Naive thymus-derived CD8-positive, alpha-beta T cell (primary cell): ENCODE data around the gene AGBL3. TPM values are rescaled to one million over a fixed set of nuclear protein-coding genes. Genes with fewer than 3 reads are reported as not detected.
"Not testable (repeated sequence)": the region's sequence is repeated elsewhere in the genome, so short reads cannot be mapped to it uniquely, and the experiment has no call there.

Experiments used
- ATAC-seq, 2 donors: fragments of 150-1000 bp; cut with Tn5 transposase in 1 of 2; sonication (Bioruptor Pico), chemical (Tn5 transposase) in 1 of 2; 1 replicate in 1 of 2; 2 replicates in 1 of 2; pipeline ENCODE4 v1.10.0; 2021; ENCODE audit warnings: mild to moderate bottlenecking in 2 of 2, moderate library complexity in 2 of 2
- POLR2A ChIA-PET: fragments of 350-600 bp; sonication (Branson Sonifier 250); formaldehyde crosslinking; loops from one replicate; lab custom pipeline; 2021; ENCODE audit warnings: antibody characterized with exemption; lab: Charles Lee
- DNase-seq, 10 donors: peaks; one replicate each; pipeline versions ENCODE4 v3.0.0 to v3.0.0-alpha.2; 2020 to 2022
- H3K27ac Mint-ChIP-seq, 10 donors: one replicate each; pipeline ENCODE4 v1.8.0; 2020 to 2022; ENCODE audit warnings: mild to moderate bottlenecking in 10 of 10, mixed read lengths in 10 of 10, moderate library complexity in 4 of 10, inconsistent platforms in 1 of 10
- H3K27me3 Mint-ChIP-seq, 5 donors: one replicate each; pipeline ENCODE4 v1.8.0; 2021 to 2022; ENCODE audit warnings: mixed read lengths in 5 of 5
- H3K36me3 Mint-ChIP-seq, 3 donors: one replicate each; pipeline ENCODE4 v1.8.0; 2020 to 2022; ENCODE audit warnings: mixed read lengths in 3 of 3, mild to moderate bottlenecking in 2 of 3, inconsistent platforms in 1 of 3
- H3K4me1 Mint-ChIP-seq, 4 donors: one replicate each; pipeline ENCODE4 v1.8.0; 2021 to 2022; ENCODE audit warnings: mixed read lengths in 4 of 4
- H3K4me3 Mint-ChIP-seq, 10 donors: one replicate each; pipeline ENCODE4 v1.8.0; 2020 to 2022; ENCODE audit warnings: mild to moderate bottlenecking in 10 of 10, mixed read lengths in 10 of 10, moderate library complexity in 6 of 10, inconsistent platforms in 1 of 10
- H3K9me3 Mint-ChIP-seq, 9 donors: one replicate each; pipeline ENCODE4 v1.8.0; 2020 to 2022; ENCODE audit warnings: mixed read lengths in 9 of 9, mild to moderate bottlenecking in 3 of 9, inconsistent platforms in 1 of 9, moderate library complexity in 1 of 9
- polyA plus RNA-seq, 3 donors: library from polyadenylated mRNA; unstranded; fragments of 300-500 nt; fragmentation: Illumina TruSeq; gene quantifications; one replicate each; pipeline ENCODE4 v1.2.3, GENCODE V29; 2021
- total RNA-seq, 8 experiments: library from RNA in 2 of 8; stranded (reverse) in 2 of 8; gene quantifications; one replicate each; pipeline ENCODE4 v1.2.3 and lab custom pipeline; 2021 to 2026

AGBL3 gene
- total and polyA plus RNA-seq, 5 experiments from 2014 or later: 1.8 to 12.7 (median 4.0) TPM

DNA sequence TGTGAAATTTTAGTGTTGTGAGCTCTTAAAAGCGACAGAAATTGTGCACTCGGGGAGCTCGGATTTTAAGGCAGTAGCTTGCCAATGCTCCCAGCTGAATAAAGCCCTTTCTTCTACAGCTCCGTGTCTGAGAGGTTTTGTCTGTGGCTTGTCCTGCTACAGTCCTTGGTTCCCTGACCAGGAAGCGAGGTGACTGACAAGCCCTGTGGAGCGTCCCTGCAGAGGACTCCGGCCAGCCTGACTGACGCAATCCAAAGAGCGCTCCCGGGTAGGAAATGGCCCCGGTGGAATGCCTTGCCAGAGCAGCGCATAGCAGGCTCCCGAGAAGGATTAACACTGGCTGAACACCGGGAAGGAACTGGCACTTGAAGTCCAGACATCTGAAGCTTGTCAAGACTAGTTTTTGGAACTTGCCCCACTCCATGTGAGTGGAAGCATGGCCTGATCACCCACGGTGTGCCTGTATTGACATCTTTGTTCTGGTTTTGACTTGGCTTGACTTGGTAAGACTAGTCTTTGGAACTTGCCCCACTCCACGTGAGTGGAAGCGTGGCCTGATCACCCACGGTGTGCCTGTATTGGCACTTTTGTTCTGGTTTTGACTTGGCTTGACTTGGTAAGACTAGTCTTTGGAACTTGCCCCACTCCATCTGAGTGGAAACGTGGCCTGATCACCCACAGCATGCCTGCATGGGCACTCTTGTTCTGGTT lies 185.4 kb downstream of the AGBL3 start:
- POLR2A ChIA-PET: interaction anchor here (0.8 to 6.1 kb wide), 7 partner anchors 14 to 526 kb away, joined by 3 to 77 read pairs (median 16); partner anchors contain the start of genes AGBL3, BPGM, TMEM140 and WDR91
- peak overlapping the region; percentile 49 to 94 (median 86) for H3K4me3 Mint-ChIP-seq
- ATAC-seq, DNase-seq, H3K9me3 Mint-ChIP-seq, H3K36me3 Mint-ChIP-seq, H3K27me3 Mint-ChIP-seq: not testable (repeated sequence)
- H3K27ac Mint-ChIP-seq: peak overlapping the region; percentile 84 to 97 (median 95)
- H3K4me1 Mint-ChIP-seq: peaks cover 28 to 47% (median 43%) of the 10 kb centered on the region in 4 donors

DNA sequence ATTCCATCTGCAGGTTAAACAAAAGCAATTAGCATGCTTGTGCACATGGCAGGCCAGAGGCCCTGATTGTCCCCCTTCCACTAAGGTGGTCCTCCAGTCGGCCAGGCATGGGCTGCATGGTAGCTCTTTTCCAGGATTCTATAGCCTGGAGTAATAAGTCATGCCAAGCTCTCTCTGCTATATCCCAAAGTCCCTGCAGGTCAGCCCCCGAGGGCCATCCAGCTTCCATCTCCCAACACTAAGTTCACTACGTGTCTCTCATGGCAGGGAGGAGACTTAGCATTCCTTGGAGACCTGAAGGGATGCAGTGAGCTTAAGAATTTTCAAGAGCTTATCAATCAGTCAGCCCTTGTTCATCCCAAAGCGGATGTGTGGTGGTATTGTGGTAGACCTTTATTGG lies 187.6 kb downstream of the AGBL3 start:
- DNase-seq, H3K36me3 Mint-ChIP-seq, H3K27me3 Mint-ChIP-seq, H3K4me3 Mint-ChIP-seq, POLR2A ChIA-PET, ATAC-seq, H3K27ac Mint-ChIP-seq, H3K9me3 Mint-ChIP-seq: not testable (repeated sequence)
- H3K4me1 Mint-ChIP-seq: peaks cover 14 to 25% (median 21%) of the 10 kb centered on the region in 4 donors

DNA sequence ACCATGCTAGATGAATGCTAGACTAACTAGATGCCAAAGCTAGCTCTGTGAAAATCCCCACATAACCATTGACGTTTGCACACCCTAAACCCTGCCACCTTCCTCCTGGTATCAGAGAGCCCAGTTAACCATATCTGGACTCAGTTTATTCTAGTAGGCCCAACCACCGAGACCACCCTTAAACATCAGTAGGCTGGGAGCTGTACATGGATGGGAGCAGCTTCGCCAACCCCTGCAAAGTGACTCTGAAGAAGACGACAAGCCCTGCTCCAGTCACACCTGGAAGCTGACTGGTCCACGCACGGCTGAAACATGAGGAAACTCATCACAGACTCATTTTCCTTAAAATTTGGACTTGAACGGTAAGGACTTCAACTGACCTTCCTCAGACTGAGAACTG lies 188.6 kb downstream of the AGBL3 start:
- POLR2A ChIA-PET: no interaction called here
- no peaks in the 10 kb centered on the region for H3K27me3 Mint-ChIP-seq
- peaks cover 5 to 14% (median 11%) of the 10 kb centered on the region in 4 donors for H3K4me1 Mint-ChIP-seq
- DNase-seq (no peak), ATAC-seq (no peak)
- peaks cover 0 to 14% (median 8%) of the 10 kb centered on the region in 9 donors for H3K9me3 Mint-ChIP-seq
- H3K4me3 Mint-ChIP-seq: no peak overlapping the region
- peaks cover 5 to 12% (median 5%) of the 10 kb centered on the region in 3 donors for H3K36me3 Mint-ChIP-seq
- peak overlapping the region in 1 of 10 donors; percentile 50 for H3K27ac Mint-ChIP-seq

- Mint-ChIP-seq H3K9me3 (peaks cover 0 to 23% (median 13%) of the 10 kb centered on the region in 9 donors), H3K36me3 (peaks cover 10 to 22% (median 14%) of the 10 kb centered on the region in 3 donors), H3K27me3 (no peaks in the 10 kb centered on the region), H3K27ac (no peak overlapping the region), H3K4me3 (no peak overlapping the region), H3K4me1 (peaks cover 3 to 11% (median 8%) of the 10 kb centered on the region in 4 donors)
- DNase-seq: no peak
- ATAC-seq: no peak
- POLR2A ChIA-PET: no interaction called here
These were observed 189.6 kb downstream of the AGBL3 start for GRCh38 chr7:135175931-135176330.

GRCh38 chr7:135177028-135177696 lies 190.9 kb downstream of the AGBL3 start:
- Mint-ChIP-seq H3K9me3 (peaks cover 0 to 35% (median 22%) of the 10 kb centered on the region in 9 donors), H3K4me1 (peaks cover under 1 to 3% (median 2%) of the 10 kb centered on the region in 4 donors), H3K27ac (no peak overlapping the region), H3K27me3 (no peaks in the 10 kb centered on the region), H3K4me3 (no peak overlapping the region), H3K36me3 (peaks cover 20 to 31% (median 26%) of the 10 kb centered on the region in 3 donors)
- DNase-seq (no peak), ATAC-seq (no peak)
- POLR2A ChIA-PET: no interaction called here

DNA sequence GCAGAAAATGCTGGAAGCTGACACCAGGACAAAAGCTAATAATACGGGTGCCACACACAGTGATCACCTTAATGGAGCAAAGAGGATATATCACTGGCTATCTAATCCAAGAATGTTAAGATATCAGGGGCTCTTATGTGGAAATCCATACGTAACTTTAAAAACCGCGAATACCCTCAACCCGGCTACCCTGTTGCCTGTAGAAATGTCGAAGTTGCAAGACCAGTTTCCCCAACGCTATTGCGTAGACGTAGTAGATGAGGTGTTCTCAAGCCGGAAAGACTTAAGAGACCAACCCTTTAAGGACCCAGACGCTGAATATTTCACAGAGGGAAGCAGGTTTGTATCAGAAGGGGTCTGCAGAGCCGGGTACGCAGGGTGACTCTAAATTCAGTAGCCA lies 192.1 kb downstream of the AGBL3 start:
- no peaks in the 10 kb centered on the region for H3K27me3 Mint-ChIP-seq
- no peak overlapping the region for H3K4me3 Mint-ChIP-seq
- peaks cover 32 to 40% (median 38%) of the 10 kb centered on the region in 3 donors for H3K36me3 Mint-ChIP-seq
- ATAC-seq: no peak
- H3K27ac Mint-ChIP-seq: no peak overlapping the region
- peaks cover 4 to 46% (median 28%) of the 10 kb centered on the region in 9 donors for H3K9me3 Mint-ChIP-seq
- no peak for DNase-seq
- peaks cover 0 to 2% (median 0%) of the 10 kb centered on the region in 4 donors for H3K4me1 Mint-ChIP-seq
- POLR2A ChIA-PET: interaction anchor here (2.0 kb wide), 1 partner anchor 8 kb away, joined by 7 read pairs; the partner anchor contains the start of gene CYREN

DNA sequence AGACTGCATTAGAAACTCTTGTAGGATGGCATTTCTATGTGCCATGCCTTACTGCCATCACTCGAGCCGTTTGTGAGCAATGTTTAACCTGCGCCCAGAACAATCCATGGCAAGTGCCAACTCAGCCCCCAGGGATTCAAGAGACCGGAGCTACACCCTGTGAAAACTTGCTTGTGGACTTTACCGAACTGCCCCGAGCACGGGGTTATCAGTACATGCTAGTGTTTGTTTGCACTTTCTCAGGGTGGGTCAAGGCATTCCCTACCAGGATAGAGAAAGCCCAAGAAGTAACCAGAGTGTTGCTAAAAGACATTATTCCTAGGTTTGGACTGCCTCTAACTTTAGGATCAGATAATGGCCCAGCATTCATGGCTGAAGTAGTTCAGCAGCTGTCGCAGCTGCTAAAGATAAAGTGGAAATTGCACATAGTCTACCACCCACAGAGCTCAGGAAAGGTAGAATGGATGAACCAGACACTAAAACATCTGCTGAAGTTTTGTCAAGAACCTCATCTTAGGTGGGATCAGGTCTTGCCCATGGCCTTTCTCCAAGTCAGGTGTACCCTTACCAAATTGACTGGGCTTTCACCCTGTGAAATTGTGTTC lies 193.1 kb downstream of the AGBL3 start:
- peaks cover 0 to 7% (median 0%) of the 10 kb centered on the region in 4 donors for H3K4me1 Mint-ChIP-seq
- H3K9me3 Mint-ChIP-seq: peaks cover 7 to 50% (median 33%) of the 10 kb centered on the region in 9 donors
- ATAC-seq (no peak), DNase-seq (no peak)
- peaks cover 42 to 51% (median 49%) of the 10 kb centered on the region in 3 donors for H3K36me3 Mint-ChIP-seq
- POLR2A ChIA-PET: interaction anchor here (2.0 kb wide), 1 partner anchor 9 kb away, joined by 7 read pairs; the partner anchor contains the start of gene CYREN
- H3K27ac Mint-ChIP-seq: no peak overlapping the region
- no peak overlapping the region for H3K4me3 Mint-ChIP-seq
- no peaks in the 10 kb centered on the region for H3K27me3 Mint-ChIP-seq

DNA sequence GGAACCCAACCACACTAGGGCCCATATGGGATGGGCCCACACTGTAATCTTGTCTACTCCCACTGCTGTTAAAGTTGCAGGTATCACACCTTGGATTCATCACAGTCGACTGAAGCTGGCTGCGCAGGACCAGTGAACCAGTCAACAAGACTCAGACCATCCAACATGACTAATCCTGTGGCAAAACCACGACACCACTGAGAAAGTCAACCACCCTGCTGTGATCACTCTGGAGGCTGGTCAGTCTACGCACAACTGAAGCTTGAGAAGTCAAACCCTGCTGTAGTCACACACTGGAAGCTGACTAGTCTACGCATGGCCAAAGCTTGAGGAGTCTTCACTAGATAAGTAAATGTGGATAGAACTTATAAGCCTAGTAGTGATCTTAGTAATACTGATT lies 193.8 kb downstream of the AGBL3 start:
- ATAC-seq: no peak
- H3K9me3 Mint-ChIP-seq: peaks cover 7 to 50% (median 33%) of the 10 kb centered on the region in 9 donors
- H3K4me3 Mint-ChIP-seq: no peak overlapping the region
- no peaks in the 10 kb centered on the region for H3K27me3 Mint-ChIP-seq
- peaks cover 49 to 56% (median 54%) of the 10 kb centered on the region in 3 donors for H3K36me3 Mint-ChIP-seq
- no peak overlapping the region for H3K27ac Mint-ChIP-seq
- POLR2A ChIA-PET: interaction anchor here (0.6 to 2.0 kb wide), 2 partner anchors 9 to 33 kb away, joined by 3 to 7 read pairs; partner anchors contain the start of genes CYREN and TMEM140
- H3K4me1 Mint-ChIP-seq: peaks cover 0 to 7% (median 0%) of the 10 kb centered on the region in 4 donors
- no peak for DNase-seq

GRCh38 chr7:135181261-135181928 lies 195.1 kb downstream of the AGBL3 start:
- peaks cover 7 to 50% (median 33%) of the 10 kb centered on the region in 9 donors for H3K9me3 Mint-ChIP-seq
- ATAC-seq (no peak), DNase-seq (no peak)
- H3K4me3 Mint-ChIP-seq: no peak overlapping the region
- POLR2A ChIA-PET: no interaction called here
- H3K4me1 Mint-ChIP-seq: peaks cover 0 to 6% (median 0%) of the 10 kb centered on the region in 4 donors
- no peaks in the 10 kb centered on the region for H3K27me3 Mint-ChIP-seq
- H3K27ac Mint-ChIP-seq: no peak overlapping the region
- H3K36me3 Mint-ChIP-seq: peaks cover 54 to 68% (median 60%) of the 10 kb centered on the region in 3 donors

- no peak overlapping the region for H3K4me3 Mint-ChIP-seq
- POLR2A ChIA-PET: interaction anchor here (0.7 kb wide), 1 partner anchor 319 kb away, joined by 3 read pairs; no protein-coding TSS in a partner anchor
- no peak overlapping the region for H3K27ac Mint-ChIP-seq
- no peaks in the 10 kb centered on the region for H3K27me3 Mint-ChIP-seq
- peaks cover 0 to 5% (median 0%) of the 10 kb centered on the region in 4 donors for H3K4me1 Mint-ChIP-seq
- peaks cover 7 to 50% (median 33%) of the 10 kb centered on the region in 9 donors for H3K9me3 Mint-ChIP-seq
- DNase-seq (no peak), ATAC-seq (no peak)
- peaks cover 54 to 74% (median 67%) of the 10 kb centered on the region in 3 donors for H3K36me3 Mint-ChIP-seq
These were observed 195.8 kb downstream of the AGBL3 start for GRCh38 chr7:135181929-135182678.

DNA sequence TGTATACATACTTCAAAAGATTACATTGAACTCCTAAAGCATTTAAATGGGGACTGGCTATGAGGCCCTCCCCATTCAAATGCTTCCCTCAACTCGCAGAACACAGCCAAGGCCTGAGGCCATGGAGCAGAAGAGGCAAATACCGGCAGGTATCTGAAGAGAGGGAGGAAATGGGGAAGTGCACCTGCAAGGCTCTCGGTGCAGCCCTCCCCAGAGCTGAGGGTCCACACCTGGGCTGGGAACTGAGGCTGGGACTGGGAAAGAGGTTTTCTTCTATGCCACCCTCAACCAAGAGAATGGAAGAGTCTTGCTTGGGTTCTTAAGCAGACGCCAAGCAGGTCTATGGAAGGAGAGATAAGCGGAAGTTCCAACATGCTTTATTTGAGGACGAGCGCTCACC lies 197.2 kb downstream of the AGBL3 start:
- POLR2A ChIA-PET: no interaction called here
- Mint-ChIP-seq H3K4me3 (peak overlapping the region in 1 of 10 donors; percentile 41), H3K9me3 (peaks cover 7 to 48% (median 33%) of the 10 kb centered on the region in 9 donors), H3K27ac (peak overlapping the region in 1 of 10 donors; percentile 34), H3K4me1 (peaks cover 0 to 5% (median 0%) of the 10 kb centered on the region in 4 donors), H3K36me3 (peaks cover 52 to 83% (median 77%) of the 10 kb centered on the region in 3 donors), H3K27me3 (no peaks in the 10 kb centered on the region)
- ATAC-seq: no peak
- DNase-seq: no peak
